Uterus (tissue), 4 donors: ENCODE measurements around the gene PDF. TPM values are rescaled to one million over a fixed set of nuclear protein-coding genes. Genes with fewer than 3 reads are reported as not detected.
A peak's percentile ranks its signal among the peaks of the same experiment; 100 is the strongest.

Experiments used
- DNase-seq, 2 donors: peaks; one replicate each; pipeline ENCODE4 v3.0.0-alpha.2; 2019 to 2020
- H3K27ac ChIP-seq, 2 donors: fragments of 200-600 bp; sonication (generic); 1 replicate in 1 of 2; 2 replicates in 1 of 2; pipeline ENCODE4 v1.5.1; 2016 to 2018
- H3K27me3 ChIP-seq, 2 donors: fragments of 200-600 bp; sonication (generic); one replicate each; pipeline ENCODE4 v1.5.1; 2018 to 2019; ENCODE audit warnings: control low read depth in 1 of 2
- H3K36me3 ChIP-seq, 2 donors: fragments of 200-600 bp; sonication (generic); one replicate each; pipeline ENCODE4 v1.5.1; 2019; ENCODE audit warnings: control low read depth in 1 of 2
- H3K4me1 ChIP-seq, 2 donors: fragments of 200-600 bp; sonication (generic); one replicate each; pipeline ENCODE4 v1.5.1; 2018 to 2019; ENCODE audit warnings: control low read depth in 1 of 2
- H3K4me3 ChIP-seq, 2 donors: fragments of 200-600 bp; sonication (generic); 1 replicate in 1 of 2; 2 replicates in 1 of 2; pipeline ENCODE4 v1.5.1; 2018 to 2019; ENCODE audit warnings: mild to moderate bottlenecking in 1 of 2
- H3K9me3 ChIP-seq, 2 donors: fragments of 200-600 bp; sonication (generic); one replicate each; pipeline ENCODE4 v1.5.1; 2019; ENCODE audit warnings: control low read depth in 1 of 2
- POLR2A ChIP-seq, 2 donors: fragments of 450-650 bp; IDR thresholded peaks; one replicate each; pipeline ENCODE4 v1.6.1; 2016; ENCODE audit warnings: antibody characterized with exemption in 2 of 2, mild to moderate bottlenecking in 1 of 2, moderate library complexity in 1 of 2
- intact Hi-C: fragments of 100-400 bp; cut with DNase I; formaldehyde crosslinking; loops from one replicate; pipeline ENCODE4 v1.15.1; 2023; ENCODE audit warnings: low total_unique reads
- total RNA-seq, 4 donors: library from RNA; depleted of rRNA in 3 of 4; stranded (reverse); fragments of >200 nt in 3 of 4; gene quantifications; one replicate each; pipeline versions ENCODE4 v1.1.0 to v1.2.4, GENCODE V29; 2014 to 2023
- TF ChIP-seq, protein P1 (sequence below), 4 experiments: fragments of 200-600 bp in 2 of 4; fragments of 450-650 bp in 2 of 4; sonication (generic) in 2 of 4; IDR thresholded peaks; one replicate each; pipeline ENCODE4 v1.5.1; 2016 to 2019; ENCODE audit warnings: antibody characterized with exemption in 4 of 4, mild to moderate bottlenecking in 2 of 4, moderate library complexity in 1 of 4
- donor health status: DM: yes; HTN: yes; CAD: no.

The PDF gene
- total RNA-seq, 4 donors from 2014 or later: 3.2 to 69.9 (median 13.2) TPM

DNA sequence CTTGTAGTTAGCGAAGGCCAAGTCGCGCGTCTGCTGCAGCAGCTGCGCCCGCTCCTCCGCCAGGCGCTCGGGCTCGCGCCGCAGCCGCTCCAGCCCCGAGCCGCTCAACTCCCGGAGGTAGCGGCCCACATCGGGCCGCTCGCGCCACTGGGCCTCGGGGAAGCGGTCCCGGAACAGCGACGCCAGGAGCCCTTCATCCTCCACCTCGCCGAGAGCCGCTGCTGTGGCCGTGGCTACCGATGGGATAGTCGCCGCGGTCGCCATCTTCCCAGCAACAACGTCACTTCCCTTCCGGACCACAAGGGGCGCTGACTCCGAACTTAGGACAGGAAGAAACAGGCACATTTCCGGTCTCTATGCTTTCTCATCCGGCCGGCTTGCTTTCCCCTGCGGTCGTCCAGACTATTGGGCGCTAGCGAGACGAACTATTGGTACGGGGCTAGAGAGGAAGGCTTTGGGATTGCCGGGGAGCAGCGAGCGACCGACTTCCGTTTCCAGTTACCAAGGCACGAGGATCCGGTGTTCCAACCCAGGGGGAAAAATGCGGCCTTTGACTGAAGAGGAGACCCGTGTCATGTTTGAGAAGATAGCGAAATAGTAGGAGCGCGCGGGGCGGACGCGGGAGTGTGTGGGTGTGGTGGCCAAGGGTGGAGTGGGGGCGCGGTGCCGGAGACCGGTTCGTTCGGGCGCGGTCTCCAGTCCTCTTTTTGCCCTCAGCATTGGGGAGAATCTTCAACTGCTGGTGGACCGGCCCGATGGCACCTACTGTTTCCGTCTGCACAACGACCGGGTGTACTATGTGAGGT is 9.1 kb upstream of the PDF start, which contains the start of the genes COG8 and NIP7:
COG8 (minus strand) TSS at position 276 of the 806 bp plus-strand sequence; CDS start at position 264, 12 bp downstream.
NIP7 (plus strand) TSS at position 484 of the 806 bp plus-strand sequence; CDS start at position 542, 58 bp downstream.
- Histone ChIP-seq H3K9me3 (no peaks in the 10 kb centered on the region), H3K27ac (peak within 1 kb of the TSS; percentile 85 to 92), H3K27me3 (no peaks in the 10 kb centered on the region), H3K36me3 (peaks cover 0 to 4% of the 10 kb centered on the region in 2 donors), H3K4me1 (peaks cover 7 to 10% of the 10 kb centered on the region in 2 donors), H3K4me3 (peak within 1 kb of the TSS; percentile 75 to 95)
- DNase-seq: peak; percentile 93 to 95
- TF ChIP-seq POLR2A (IDR thresholded peaks at IDR 0.05): peak in 1 of 2 donors; percentile 60
- TF ChIP-seq, protein P1, sequence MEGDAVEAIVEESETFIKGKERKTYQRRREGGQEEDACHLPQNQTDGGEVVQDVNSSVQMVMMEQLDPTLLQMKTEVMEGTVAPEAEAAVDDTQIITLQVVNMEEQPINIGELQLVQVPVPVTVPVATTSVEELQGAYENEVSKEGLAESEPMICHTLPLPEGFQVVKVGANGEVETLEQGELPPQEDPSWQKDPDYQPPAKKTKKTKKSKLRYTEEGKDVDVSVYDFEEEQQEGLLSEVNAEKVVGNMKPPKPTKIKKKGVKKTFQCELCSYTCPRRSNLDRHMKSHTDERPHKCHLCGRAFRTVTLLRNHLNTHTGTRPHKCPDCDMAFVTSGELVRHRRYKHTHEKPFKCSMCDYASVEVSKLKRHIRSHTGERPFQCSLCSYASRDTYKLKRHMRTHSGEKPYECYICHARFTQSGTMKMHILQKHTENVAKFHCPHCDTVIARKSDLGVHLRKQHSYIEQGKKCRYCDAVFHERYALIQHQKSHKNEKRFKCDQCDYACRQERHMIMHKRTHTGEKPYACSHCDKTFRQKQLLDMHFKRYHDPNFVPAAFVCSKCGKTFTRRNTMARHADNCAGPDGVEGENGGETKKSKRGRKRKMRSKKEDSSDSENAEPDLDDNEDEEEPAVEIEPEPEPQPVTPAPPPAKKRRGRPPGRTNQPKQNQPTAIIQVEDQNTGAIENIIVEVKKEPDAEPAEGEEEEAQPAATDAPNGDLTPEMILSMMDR (IDR thresholded peaks at IDR 0.05): peak; percentile 81 to 91 (median 86)
- intact Hi-C loops: no loop called here

DNA sequence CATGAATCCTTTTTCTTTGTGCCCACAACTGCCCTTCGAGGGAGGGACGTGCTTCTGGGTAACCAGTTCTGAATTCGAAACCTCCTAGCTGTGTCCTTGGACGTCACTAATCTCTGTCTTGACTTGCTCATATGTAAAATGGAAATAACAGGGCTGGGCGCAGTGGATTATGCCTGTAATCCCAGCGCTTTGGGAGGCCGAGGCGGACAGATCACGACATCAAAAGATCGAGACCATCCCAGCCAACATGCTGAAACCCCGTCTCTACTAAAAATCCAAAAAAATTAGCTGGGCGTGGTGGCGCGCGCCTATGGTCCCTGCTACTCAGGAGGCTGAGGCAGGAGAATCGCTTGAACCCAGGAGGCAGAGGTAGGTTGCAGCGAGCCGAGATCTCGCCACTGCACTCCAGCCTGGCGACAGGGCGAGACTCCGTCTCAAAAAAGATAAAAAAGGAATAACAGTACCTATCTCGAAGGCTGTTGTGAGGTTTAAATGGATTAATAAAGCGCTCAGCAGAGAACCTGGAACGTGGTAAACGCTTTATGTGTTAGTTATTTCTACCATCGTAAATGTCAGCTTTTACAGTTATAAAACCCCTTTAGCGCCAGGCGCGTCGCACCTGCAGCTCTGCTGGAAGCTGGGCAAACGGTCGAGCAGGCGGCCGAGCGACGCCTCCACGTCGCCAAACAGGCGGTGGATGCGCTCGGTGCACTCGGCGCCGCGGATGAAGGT is 8.3 kb upstream of the PDF start:
- intact Hi-C loops: no loop called here
- TF ChIP-seq, protein P1 (IDR thresholded peaks at IDR 0.05): no peak
- TF ChIP-seq POLR2A (IDR thresholded peaks at IDR 0.05): no peak
- H3K36me3 ChIP-seq: peaks cover 0 to 4% of the 10 kb centered on the region in 2 donors

DNA sequence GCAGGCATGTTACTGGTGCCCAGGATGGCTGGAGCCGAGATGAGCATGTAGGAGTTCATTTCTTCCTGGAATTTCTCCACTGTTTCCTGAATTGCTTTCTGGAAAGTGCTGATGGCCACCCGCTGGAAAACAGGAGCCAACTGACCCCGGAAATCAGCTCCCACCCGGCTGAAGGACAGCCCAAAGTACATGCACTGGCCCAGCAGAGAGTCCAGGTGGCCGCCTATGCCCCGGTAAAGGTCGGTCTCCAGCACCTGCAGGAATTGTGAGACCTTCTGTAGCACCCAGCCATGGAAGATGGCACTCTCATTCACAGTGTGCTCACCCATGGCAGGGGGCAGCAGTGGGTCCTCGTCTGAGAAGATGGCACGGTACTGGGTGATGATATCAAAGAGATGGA is 4.3 kb upstream of the PDF start:
- H3K4me1 ChIP-seq: peaks cover 7 to 10% of the 10 kb centered on the region in 2 donors
- intact Hi-C loops: no loop called here
- no peak overlapping the region for H3K27ac ChIP-seq
- H3K36me3 ChIP-seq: no peaks in the 10 kb centered on the region
- H3K27me3 ChIP-seq: no peaks in the 10 kb centered on the region
- no peak for DNase-seq
- no peak overlapping the region for H3K4me3 ChIP-seq
- no peaks in the 10 kb centered on the region for H3K9me3 ChIP-seq
- TF ChIP-seq, protein P1 (IDR thresholded peaks at IDR 0.05): no peak
- TF ChIP-seq POLR2A (IDR thresholded peaks at IDR 0.05): no peak

More for the DNA sequence above, 8.3 kb upstream of the PDF start:
- H3K9me3 ChIP-seq: no peaks in the 10 kb centered on the region
- DNase-seq: no peak
- H3K4me3 ChIP-seq: peak overlapping the region; percentile 75 to 95
- H3K27ac ChIP-seq: peak overlapping the region; percentile 85 to 92
- H3K27me3 ChIP-seq: no peaks in the 10 kb centered on the region
- peaks cover 7 to 10% of the 10 kb centered on the region in 2 donors for H3K4me1 ChIP-seq

DNA sequence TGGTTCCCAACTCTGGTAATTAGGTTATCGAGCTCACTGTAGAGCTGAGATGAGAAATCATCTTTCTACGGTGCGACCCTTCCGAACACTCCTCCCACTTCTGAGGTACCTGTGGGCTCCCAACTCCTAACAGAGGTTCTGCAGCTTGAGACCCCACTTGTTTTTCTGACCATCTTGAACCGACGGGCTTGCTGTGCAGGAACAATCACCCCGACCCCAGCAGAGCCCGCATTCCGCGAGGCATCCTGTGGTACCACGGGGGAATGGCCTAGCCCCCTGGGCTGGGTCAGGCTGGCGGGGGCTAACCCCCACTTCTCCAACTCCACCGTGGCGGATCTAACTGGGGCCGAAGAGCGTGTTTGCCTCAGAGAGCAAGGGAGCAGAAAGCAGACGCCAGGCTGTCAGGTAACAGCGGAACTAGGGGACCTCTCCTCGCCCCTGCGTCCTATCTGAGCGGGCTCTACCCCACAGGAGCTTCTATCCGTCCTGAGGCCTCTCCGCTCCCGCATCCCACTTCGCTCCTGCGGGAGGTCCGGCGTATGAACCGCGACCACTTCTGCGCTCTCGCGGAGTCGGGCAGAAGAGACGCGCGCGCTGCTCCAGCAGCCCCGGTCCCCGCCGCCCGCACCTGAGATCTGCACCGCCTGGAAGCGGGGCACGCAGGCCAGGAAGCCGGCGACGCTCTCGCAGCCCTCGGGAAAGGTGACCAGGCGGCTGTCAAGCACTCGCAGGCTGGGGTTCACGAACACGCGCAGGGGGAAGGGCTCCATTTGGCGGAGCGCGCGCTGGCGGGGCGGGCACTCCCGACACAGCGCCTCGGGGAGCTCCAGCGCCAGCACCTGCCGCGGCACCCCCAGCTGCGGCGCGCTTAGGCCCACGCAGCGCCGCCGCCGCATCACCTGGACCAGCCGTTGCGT is 761 bp downstream of the PDF start:
- Histone ChIP-seq H3K4me1 (peaks cover 13 to 18% of the 10 kb centered on the region in 2 donors), H3K36me3 (no peaks in the 10 kb centered on the region), H3K4me3 (peak overlapping the region; percentile 57 to 92), H3K9me3 (no peaks in the 10 kb centered on the region), H3K27ac (peak overlapping the region; percentile 23 to 88), H3K27me3 (no peaks in the 10 kb centered on the region)
- TF ChIP-seq, protein P1 (IDR thresholded peaks at IDR 0.05): no peak
- TF ChIP-seq POLR2A (IDR thresholded peaks at IDR 0.05): no peak
- intact Hi-C loops: no loop called here
- DNase-seq: peak in 1 of 2 donors; percentile 17
